GM10266 (cell line): ENCODE measurements around the gene KLC4.

Experiments
- DNase-seq: peaks from one replicate; pipeline ENCODE4 v3.0.0; 2012; ENCODE audit errors: extremely low spot score
- CTCF ChIP-seq: IDR thresholded peaks from 2 replicates; pipeline ENCODE4 v1.5.1; 2012; ENCODE audit warnings: mild to moderate bottlenecking, low read depth; ENCODE audit not compliant: control insufficient read depth, insufficient read depth; ENCODE audit errors: missing control alignments

The KLC4 gene

GRCh38 chr6:43055966-43056365 lies 3.5 kb upstream of the KLC4 start:
- DNase-seq = no peak
- no peak for TF ChIP-seq CTCF

GRCh38 chr6:43058531-43058930 lies 900 bp upstream of the KLC4 start:
- no peak for DNase-seq
- TF ChIP-seq CTCF = no peak

GRCh38 chr6:43060034-43060754 lies 763 bp downstream of the KLC4 start:
- no peak for TF ChIP-seq CTCF
- DNase-seq = no peak

- TF ChIP-seq CTCF = no peak
These were observed 1.6 kb downstream of the KLC4 start for GRCh38 chr6:43060755-43061633.

GRCh38 chr6:43061861-43062260 lies 2.4 kb downstream of the KLC4 start:
- no peak for DNase-seq
- no peak for TF ChIP-seq CTCF

More at GRCh38 chr6:43060755-43061633, 1.6 kb downstream of the KLC4 start:
- no peak for DNase-seq

- no peak for DNase-seq
- TF ChIP-seq CTCF = no peak
These were observed 3.4 kb downstream of the KLC4 start for GRCh38 chr6:43062818-43063217.
